NCI-H345 treated with DMSO at 0.1 percent for 48 hours (cell line): ENCODE measurements around the gene JMJD1C.

Source experiments
- DNase-seq: peaks from one replicate; lab custom pipeline; 2025; ENCODE audit not compliant: unreplicated experiment; lab: John Stamatoyannopoulos, UW

Gene JMJD1C

GRCh38 chr10:63229161-63229560 is 236.6 kb downstream of the JMJD1C start:
- no peak for DNase-seq

GRCh38 chr10:63228237-63228636 is 237.5 kb downstream of the JMJD1C start:
- DNase-seq, result no peak

GRCh38 chr10:63227207-63227895 is 238.4 kb downstream of the JMJD1C start:
- DNase-seq, result no peak

- DNase-seq, result no peak
Observed at GRCh38 chr10:63224241-63224640, 241.5 kb downstream of the JMJD1C start.

GRCh38 chr10:63221950-63222349 is 243.8 kb downstream of the JMJD1C start:
- no peak for DNase-seq

GRCh38 chr10:63219749-63220148 is 246.0 kb downstream of the JMJD1C start:
- DNase-seq, result no peak

- DNase-seq, result peak; percentile 6
Observed at GRCh38 chr10:63217120-63217605, 248.6 kb downstream of the JMJD1C start.

GRCh38 chr10:63214571-63214970 is 251.2 kb downstream of the JMJD1C start:
- no peak for DNase-seq

- DNase-seq, result no peak
Observed at GRCh38 chr10:63213489-63213888, 252.3 kb downstream of the JMJD1C start.

- no peak for DNase-seq
Observed at GRCh38 chr10:63210611-63211196, 255.1 kb downstream of the JMJD1C start.

GRCh38 chr10:63209705-63210104 is 256.1 kb downstream of the JMJD1C start:
- no peak for DNase-seq

GRCh38 chr10:63208986-63209385 is 256.8 kb downstream of the JMJD1C start:
- no peak for DNase-seq

GRCh38 chr10:63206997-63207811 is 258.6 kb downstream of the JMJD1C start:
- no peak for DNase-seq

- no peak for DNase-seq
Observed at GRCh38 chr10:63206576-63206975, 259.2 kb downstream of the JMJD1C start.

- no peak for DNase-seq
Observed at GRCh38 chr10:63205421-63205820, 260.4 kb downstream of the JMJD1C start.

GRCh38 chr10:63204667-63205391 is 260.9 kb downstream of the JMJD1C start:
- no peak for DNase-seq

- DNase-seq, result no peak
Observed at GRCh38 chr10:63201118-63201517, 264.7 kb downstream of the JMJD1C start.

GRCh38 chr10:63200431-63200830 is 265.3 kb downstream of the JMJD1C start:
- DNase-seq, result no peak

- no peak for DNase-seq
Observed at GRCh38 chr10:63199716-63200115, 266.1 kb downstream of the JMJD1C start.

- DNase-seq, result no peak
Observed at GRCh38 chr10:63197344-63198092, 268.3 kb downstream of the JMJD1C start.

GRCh38 chr10:63192826-63193225 is 273.0 kb downstream of the JMJD1C start:
- DNase-seq, result no peak
